ENCODE results near the gene ACBD7.

Gene ACBD7

DNA sequence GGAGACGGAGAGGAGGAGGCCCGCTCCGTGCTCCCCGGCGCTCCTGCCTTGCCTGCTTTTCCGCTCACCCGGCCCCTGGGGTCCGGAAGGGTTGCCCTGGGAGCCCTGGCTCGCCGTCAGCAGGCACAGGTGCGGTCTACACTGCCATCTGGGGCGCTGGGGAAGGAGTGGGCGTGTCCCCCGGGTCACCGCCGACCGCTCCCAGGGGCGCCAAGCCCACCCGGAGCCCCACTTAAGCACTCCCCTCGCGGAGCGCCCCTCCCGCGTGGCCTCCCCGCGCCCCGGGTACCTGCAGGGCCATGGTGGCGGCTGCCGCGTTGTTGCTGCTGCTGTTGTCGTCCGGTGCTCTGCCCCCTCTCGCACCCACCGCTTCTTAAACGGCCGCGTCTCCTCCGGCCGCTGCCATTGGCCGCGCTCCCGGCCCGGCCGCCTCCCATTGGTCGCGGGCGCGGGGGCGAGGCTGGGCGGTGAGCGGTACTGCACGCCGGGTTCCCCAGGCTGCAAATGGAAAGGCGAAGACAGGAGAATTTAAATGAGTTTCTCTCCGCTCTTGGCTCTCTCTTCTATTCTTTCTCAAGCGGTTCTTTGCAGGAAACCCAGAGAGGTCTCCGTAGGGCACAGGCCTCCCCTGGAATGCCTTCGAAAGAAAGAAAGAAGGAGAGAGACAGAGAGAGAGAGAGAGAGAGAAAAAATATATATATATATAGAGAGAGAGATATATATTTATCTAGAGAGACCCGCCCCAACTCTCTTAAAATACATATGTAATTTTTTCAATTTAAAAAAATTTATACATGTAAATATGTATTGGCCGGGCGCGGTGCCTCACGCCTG, at the start of gene ACBD7:
Gene ACBD7, minus strand, starts transcription at position 349 of the 834 bp plus-strand sequence. Its CDS starts 48 bp downstream, at position 301.
- H3K4me3 ChIP-seq (ENCODE audit: low read depth, low read length), result peak within 1 kb of the TSS; percentile 49
- peak; percentile 83 for DNase-seq (ENCODE audit: low read depth, low spot score)
- TF ChIP-seq CTCF (IDR thresholded peaks at IDR 0.05; ENCODE audit: low read depth, low read length), result peak; percentile 29
- in situ Hi-C loops (cut with HindIII; ENCODE audit: low sequenced_read_pairs), result no loop called here

- TF ChIP-seq CTCF (IDR thresholded peaks at IDR 0.05; ENCODE audit: low read depth, low read length), result no peak
- in situ Hi-C loops (cut with HindIII; ENCODE audit: low sequenced_read_pairs), result no loop called here
- no peak for DNase-seq (ENCODE audit: low read depth, low spot score)
- no peak overlapping the region for H3K4me3 ChIP-seq (ENCODE audit: low read depth, low read length)
Measured at GRCh38 chr10:15137636-15138035, 49.1 kb upstream of the ACBD7 start.

GRCh38 chr10:15137036-15137359, 48.4 kb upstream of the ACBD7 start:
- in situ Hi-C loops (cut with HindIII; ENCODE audit: low sequenced_read_pairs), result no loop called here
- no peak for DNase-seq (ENCODE audit: low read depth, low spot score)
- H3K4me3 ChIP-seq (ENCODE audit: low read depth, low read length), result no peak overlapping the region
- no peak for TF ChIP-seq CTCF (IDR thresholded peaks at IDR 0.05; ENCODE audit: low read depth, low read length)

- in situ Hi-C loops (cut with HindIII; ENCODE audit: low sequenced_read_pairs), result no loop called here
- no peak overlapping the region for H3K4me3 ChIP-seq (ENCODE audit: low read depth, low read length)
- TF ChIP-seq CTCF (IDR thresholded peaks at IDR 0.05; ENCODE audit: low read depth, low read length), result no peak
- no peak for DNase-seq (ENCODE audit: low read depth, low spot score)
Measured at GRCh38 chr10:15136129-15137035, 47.8 kb upstream of the ACBD7 start.

GRCh38 chr10:15131330-15131729, 42.8 kb upstream of the ACBD7 start:
- DNase-seq (ENCODE audit: low read depth, low spot score), result no peak
- H3K4me3 ChIP-seq (ENCODE audit: low read depth, low read length), result no peak overlapping the region
- TF ChIP-seq CTCF (IDR thresholded peaks at IDR 0.05; ENCODE audit: low read depth, low read length), result no peak
- in situ Hi-C loops (cut with HindIII; ENCODE audit: low sequenced_read_pairs), result no loop called here

- no peak for TF ChIP-seq CTCF (IDR thresholded peaks at IDR 0.05; ENCODE audit: low read depth, low read length)
- DNase-seq (ENCODE audit: low read depth, low spot score), result no peak
- in situ Hi-C loops (cut with HindIII; ENCODE audit: low sequenced_read_pairs), result no loop called here
- no peak overlapping the region for H3K4me3 ChIP-seq (ENCODE audit: low read depth, low read length)
Measured at GRCh38 chr10:15124908-15125307, 36.3 kb upstream of the ACBD7 start.
